HepG2 (cell line): ENCODE data around the gene NRL. TPM values are rescaled to one million over a fixed set of nuclear protein-coding genes. Genes with fewer than 3 reads are reported as not detected.

Source experiments
- BCL3 ChIP-seq: sonication (generic); formaldehyde crosslinking; IDR thresholded peaks from 2 replicates; pipeline ENCODE4 v1.5.1; 2020; ENCODE audit warnings: mild to moderate bottlenecking, missing genetic modification reagents, moderate library complexity
- BCL6 ChIP-seq: IDR thresholded peaks from 2 replicates; pipeline ENCODE4 v1.6.1; 2016; ENCODE audit warnings: missing genetic modification reagents, missing compliant biosample characterization
- CBFB ChIP-seq: sonication (generic); formaldehyde crosslinking; IDR thresholded peaks from 2 replicates; pipeline ENCODE4 v1.4.0; 2020; ENCODE audit warnings: missing genetic modification reagents
- HOXD1 ChIP-seq: sonication (generic); formaldehyde crosslinking; IDR thresholded peaks from 2 replicates; pipeline ENCODE4 v1.5.0; 2020; ENCODE audit warnings: missing genetic modification reagents
- KAT7 ChIP-seq: IDR thresholded peaks from 2 replicates; pipeline ENCODE4 v1.6.1; 2018; ENCODE audit warnings: borderline replicate concordance, missing compliant biosample characterization
- KDM1A ChIP-seq: IDR thresholded peaks from 2 replicates; pipeline ENCODE4 v1.6.1; 2016; ENCODE audit warnings: missing compliant biosample characterization
- MED1 ChIP-seq: sonication (generic); formaldehyde crosslinking; IDR thresholded peaks from 2 replicates; pipeline ENCODE4 v1.4.0; 2020; ENCODE audit warnings: missing genetic modification reagents
- NFIC ChIP-seq: IDR thresholded peaks from 2 replicates; pipeline ENCODE4 v1.6.1; 2012; ENCODE audit warnings: mild to moderate bottlenecking, low read length, inconsistent platforms
- NR2C2 ChIP-seq: sonication (generic); formaldehyde crosslinking; IDR thresholded peaks from 2 replicates; pipeline ENCODE4 v1.4.0; 2020; ENCODE audit warnings: missing genetic modification reagents, mild to moderate bottlenecking, moderate library complexity, borderline replicate concordance
- NR2F1 ChIP-seq, 2 experiments: fragments of 450-650 bp in 1 of 2; formaldehyde crosslinking in 1 of 2; IDR thresholded peaks; 2 replicates each; pipeline versions ENCODE4 v1.5.0 to v1.6.1; 2016 to 2020; ENCODE audit warnings: mild to moderate bottlenecking in 1 of 2, missing compliant biosample characterization in 1 of 2, missing genetic modification reagents in 1 of 2, moderate library complexity in 1 of 2
- PAXIP1 ChIP-seq: sonication (generic); formaldehyde crosslinking; conservative IDR thresholded peaks from 2 replicates; pipeline ENCODE4 v1.4.0; 2020; ENCODE audit warnings: mild to moderate bottlenecking, missing genetic modification reagents, moderate library complexity
- POGZ ChIP-seq: sonication (generic); formaldehyde crosslinking; IDR thresholded peaks from 2 replicates; pipeline ENCODE4 v1.4.0; 2020; ENCODE audit warnings: mild to moderate bottlenecking, missing genetic modification reagents
- PPARG ChIP-seq: conservative IDR thresholded peaks from 2 replicates; pipeline ENCODE4 v1.6.1; 2016; ENCODE audit warnings: missing biosample characterization, missing genetic modification reagents
- RNF2 ChIP-seq: fragments of 450-650 bp; conservative IDR thresholded peaks from 2 replicates; pipeline ENCODE4 v1.6.1; 2016; ENCODE audit warnings: low read depth
- SMAD1 ChIP-seq: sonication (generic); formaldehyde crosslinking; IDR thresholded peaks from 2 replicates; pipeline ENCODE4 v1.4.0; 2020; ENCODE audit warnings: missing genetic modification reagents, low read depth, mild to moderate bottlenecking, borderline replicate concordance
- TMF1 ChIP-seq: sonication (generic); formaldehyde crosslinking; IDR thresholded peaks from 2 replicates; pipeline ENCODE4 v1.8.1; 2022; ENCODE audit warnings: low read depth, missing genetic modification reagents
- ZNF20 ChIP-seq: sonication (generic); formaldehyde crosslinking; IDR thresholded peaks from 2 replicates; pipeline ENCODE4 v1.4.0; 2020; ENCODE audit warnings: mild to moderate bottlenecking, moderate library complexity, missing genetic modification reagents
- ZNF263 ChIP-seq: sonication (generic); formaldehyde crosslinking; IDR thresholded peaks from 2 replicates; pipeline ENCODE4 v1.4.0; 2020; ENCODE audit warnings: missing genetic modification reagents
- ZNF350 ChIP-seq: sonication (generic); formaldehyde crosslinking; IDR thresholded peaks from 2 replicates; pipeline ENCODE4 v1.4.0; 2020; ENCODE audit warnings: mild to moderate bottlenecking, low read depth, missing genetic modification reagents, borderline replicate concordance
- ZNF543 ChIP-seq: sonication (generic); formaldehyde crosslinking; IDR thresholded peaks from 2 replicates; pipeline ENCODE4 v1.4.0; 2020; ENCODE audit warnings: mild to moderate bottlenecking, missing genetic modification reagents
- ZNF768 ChIP-seq: sonication (generic); formaldehyde crosslinking; IDR thresholded peaks from 2 replicates; pipeline ENCODE4 v1.4.0; 2020; ENCODE audit warnings: missing genetic modification reagents
- polyA plus RNA-seq, 8 experiments: library from polyadenylated mRNA; depleted of rRNA in 3 of 8; stranded (reverse) in 7 of 8; unstranded in 1 of 8; fragments of >200 nt; fragmentation: Illumina TruSeq in 4 of 8; extraction: Trizol in 4 of 8; gene quantifications; 2 replicates each; pipeline versions ENCODE4 v1.2.1 to v1.2.3, GENCODE V29; 2011 to 2016; ENCODE audit warnings: low read depth in 4 of 8, missing spikeins in 1 of 8, mixed read lengths in 1 of 8; ENCODE audit not compliant: insufficient read depth in 1 of 8
- total RNA-seq, 5 experiments: library from RNA; depleted of rRNA; stranded (reverse); fragments of >200 nt; fragmentation: Illumina TruSeq; extraction: Trizol; gene quantifications; 2 replicates each; pipeline ENCODE4 v1.2.3, GENCODE V29; 2016; ENCODE audit warnings: low read depth in 1 of 5
- TF ChIP-seq, protein P1 (sequence below): sonication (generic); formaldehyde crosslinking; IDR thresholded peaks from 2 replicates; pipeline ENCODE4 v1.4.0; 2020; ENCODE audit warnings: missing genetic modification reagents
- TF ChIP-seq, protein P2 (sequence below): sonication (generic); formaldehyde crosslinking; IDR thresholded peaks from 2 replicates; pipeline ENCODE4 v1.5.0; 2020; ENCODE audit warnings: mild to moderate bottlenecking, missing genetic modification reagents, borderline replicate concordance
- TF ChIP-seq, protein P3 (sequence below): sonication (generic); formaldehyde crosslinking; IDR thresholded peaks from 2 replicates; pipeline ENCODE4 v1.4.0; 2020; ENCODE audit warnings: missing genetic modification reagents

The NRL gene
- total and polyA plus RNA-seq, 2 of the 13 experiments (the other 11 are each of a cell fraction or from before 2014, with no cell fraction given), result 2.5 to 4.7 TPM

DNA sequence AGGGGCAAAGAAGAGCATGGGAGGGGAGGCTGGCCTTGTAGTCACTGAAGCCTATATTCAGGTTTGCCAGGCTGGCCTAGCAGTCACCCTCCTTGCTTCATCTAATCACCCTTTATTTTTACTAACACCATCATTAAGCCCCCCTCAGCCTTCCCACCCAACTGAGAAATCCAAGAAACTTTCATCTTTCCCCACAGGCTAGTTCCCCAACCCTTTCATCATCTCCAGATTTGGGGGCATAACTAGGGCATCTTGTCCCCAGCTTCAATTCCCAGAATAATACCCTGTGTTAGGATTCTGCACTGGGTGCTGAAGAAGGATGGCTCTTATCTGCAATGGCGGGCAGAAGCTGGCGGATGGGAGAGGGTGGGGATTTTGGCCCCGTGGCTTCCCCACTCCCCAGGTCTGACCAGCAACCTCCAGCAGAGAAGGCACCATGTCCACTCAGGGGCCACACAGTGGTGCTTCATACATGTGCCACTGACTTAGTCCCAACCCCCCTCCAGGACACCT lies 13.7 kb downstream of the NRL start (continued):
- TF ChIP-seq PAXIP1 (CRISPR knock-in tag) (0 out of 2 replicates have a peak, but pooled peaks have one; percentile 22), KAT7 (no peak), BCL3 (CRISPR knock-in tag) (no peak), SMAD1 (CRISPR knock-in tag) (no peak), CBFB (CRISPR knock-in tag) (no peak), ZNF20 (CRISPR knock-in tag) (no peak), ZNF768 (CRISPR knock-in tag) (peak; percentile 24; the same call in 1 of the 2 replicates), TMF1 (CRISPR knock-in tag) (0 out of 2 replicates have a peak, but pooled peaks have one; percentile 47), NR2F1 (CRISPR knock-in tag; IDR thresholded peaks at IDR 0.05) (no peak), MED1 (CRISPR knock-in tag) (no peak), PPARG (CRISPR knock-in tag) (no peak), NFIC (no peak), POGZ (CRISPR knock-in tag) (no peak), ZNF350 (CRISPR knock-in tag) (no peak), RNF2 (no peak), ZNF263 (CRISPR knock-in tag) (no peak), NR2C2 (no peak), HOXD1 (CRISPR knock-in tag) (no peak), ZNF543 (CRISPR knock-in tag) (no peak), BCL6 (CRISPR knock-in tag) (no peak), KDM1A (CRISPR knock-in tag) (no peak)
- TF ChIP-seq, protein P1, sequence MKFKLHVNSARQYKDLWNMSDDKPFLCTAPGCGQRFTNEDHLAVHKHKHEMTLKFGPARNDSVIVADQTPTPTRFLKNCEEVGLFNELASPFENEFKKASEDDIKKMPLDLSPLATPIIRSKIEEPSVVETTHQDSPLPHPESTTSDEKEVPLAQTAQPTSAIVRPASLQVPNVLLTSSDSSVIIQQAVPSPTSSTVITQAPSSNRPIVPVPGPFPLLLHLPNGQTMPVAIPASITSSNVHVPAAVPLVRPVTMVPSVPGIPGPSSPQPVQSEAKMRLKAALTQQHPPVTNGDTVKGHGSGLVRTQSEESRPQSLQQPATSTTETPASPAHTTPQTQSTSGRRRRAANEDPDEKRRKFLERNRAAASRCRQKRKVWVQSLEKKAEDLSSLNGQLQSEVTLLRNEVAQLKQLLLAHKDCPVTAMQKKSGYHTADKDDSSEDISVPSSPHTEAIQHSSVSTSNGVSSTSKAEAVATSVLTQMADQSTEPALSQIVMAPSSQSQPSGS, result peak; percentile 11; the same call in 1 of the 2 replicates
- TF ChIP-seq, protein P2, sequence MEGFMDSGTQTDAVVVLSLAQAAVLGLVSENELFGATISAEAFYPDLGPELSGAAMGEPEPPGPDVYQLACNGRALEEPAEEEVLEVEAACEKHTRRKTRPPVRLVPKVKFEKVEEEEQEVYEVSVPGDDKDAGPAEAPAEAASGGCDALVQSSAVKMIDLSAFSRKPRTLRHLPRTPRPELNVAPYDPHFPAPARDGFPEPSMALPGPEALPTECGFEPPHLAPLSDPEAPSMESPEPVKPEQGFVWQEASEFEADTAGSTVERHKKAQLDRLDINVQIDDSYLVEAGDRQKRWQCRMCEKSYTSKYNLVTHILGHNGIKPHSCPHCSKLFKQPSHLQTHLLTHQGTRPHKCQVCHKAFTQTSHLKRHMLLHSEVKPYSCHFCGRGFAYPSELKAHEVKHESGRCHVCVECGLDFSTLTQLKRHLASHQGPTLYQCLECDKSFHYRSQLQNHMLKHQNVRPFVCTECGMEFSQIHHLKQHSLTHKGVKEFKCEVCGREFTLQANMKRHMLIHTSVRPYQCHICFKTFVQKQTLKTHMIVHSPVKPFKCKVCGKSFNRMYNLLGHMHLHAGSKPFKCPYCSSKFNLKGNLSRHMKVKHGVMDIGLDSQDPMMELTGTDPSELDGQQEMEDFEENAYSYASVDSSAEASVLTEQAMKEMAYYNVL (CRISPR knock-in tag), result 0 out of 2 replicates have a peak, but pooled peaks have one; percentile 16
- TF ChIP-seq, protein P3, sequence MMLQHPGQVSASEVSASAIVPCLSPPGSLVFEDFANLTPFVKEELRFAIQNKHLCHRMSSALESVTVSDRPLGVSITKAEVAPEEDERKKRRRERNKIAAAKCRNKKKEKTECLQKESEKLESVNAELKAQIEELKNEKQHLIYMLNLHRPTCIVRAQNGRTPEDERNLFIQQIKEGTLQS, result no peak
